Suprapubic skin (tissue), 4 donors: Measurements from ENCODE around the gene SLC38A9. TPM values are rescaled to one million over a fixed set of nuclear protein-coding genes. Genes with fewer than 3 reads are reported as not detected.

Source experiments
- DNase-seq, 2 donors: peaks; one replicate each; pipeline ENCODE4 v3.0.0-alpha.2; 2019; ENCODE audit warnings: low spot score in 2 of 2
- H3K27ac ChIP-seq: fragments of 200-600 bp; sonication (generic); one replicate; pipeline ENCODE4 v1.5.1; 2019
- H3K27me3 ChIP-seq: fragments of 200-600 bp; sonication (generic); one replicate; pipeline ENCODE4 v1.5.1; 2019
- H3K36me3 ChIP-seq: fragments of 200-600 bp; sonication (generic); one replicate; pipeline ENCODE4 v1.5.1; 2019
- H3K4me1 ChIP-seq: fragments of 200-600 bp; sonication (generic); one replicate; pipeline ENCODE4 v1.5.1; 2019
- H3K4me3 ChIP-seq: fragments of 200-600 bp; sonication (generic); one replicate; pipeline ENCODE4 v1.5.1; 2019; ENCODE audit warnings: mild to moderate bottlenecking
- H3K9me3 ChIP-seq: fragments of 200-600 bp; sonication (generic); one replicate; pipeline ENCODE4 v1.5.1; 2019
- CTCF ChIP-seq, 2 donors: fragments of 200-600 bp in 1 of 2; fragments of 450-650 bp in 1 of 2; sonication (generic) in 1 of 2; IDR thresholded peaks; one replicate each; pipeline ENCODE4 v1.5.1; 2016 to 2019; ENCODE audit warnings: antibody characterized with exemption in 2 of 2, mild to moderate bottlenecking in 1 of 2, moderate library complexity in 1 of 2
- EP300 ChIP-seq: sonication (generic); formaldehyde crosslinking; IDR thresholded peaks from one replicate; pipeline ENCODE4 v1.6.1; 2017; ENCODE audit warnings: antibody characterized with exemption
- POLR2A ChIP-seq, 2 donors: fragments of 450-650 bp; IDR thresholded peaks; one replicate each; pipeline ENCODE4 v1.6.1; 2017; ENCODE audit warnings: antibody characterized with exemption in 2 of 2, mild to moderate bottlenecking in 2 of 2, moderate library complexity in 2 of 2
- POLR2AphosphoS5 ChIP-seq, 3 donors: sonication (generic); formaldehyde crosslinking; IDR thresholded peaks; one replicate each; pipeline ENCODE4 v1.6.1; 2017; ENCODE audit warnings: antibody characterized with exemption in 3 of 3
- WGBS: methylation state at CpG from one replicate; pipeline ENCODE4 v1.1.5; 2018; 5-methylcytosine and 5-hydroxymethylcytosine counted together
- total RNA-seq, 4 donors: library from RNA; depleted of rRNA; stranded (reverse); fragments of >200 nt; gene quantifications; one replicate each; pipeline ENCODE4 v1.1.0, GENCODE V29; 2016

SLC38A9 gene
- total RNA-seq, 4 donors from 2014 or later, result 13.9 to 52.6 (median 19.7) TPM

DNA sequence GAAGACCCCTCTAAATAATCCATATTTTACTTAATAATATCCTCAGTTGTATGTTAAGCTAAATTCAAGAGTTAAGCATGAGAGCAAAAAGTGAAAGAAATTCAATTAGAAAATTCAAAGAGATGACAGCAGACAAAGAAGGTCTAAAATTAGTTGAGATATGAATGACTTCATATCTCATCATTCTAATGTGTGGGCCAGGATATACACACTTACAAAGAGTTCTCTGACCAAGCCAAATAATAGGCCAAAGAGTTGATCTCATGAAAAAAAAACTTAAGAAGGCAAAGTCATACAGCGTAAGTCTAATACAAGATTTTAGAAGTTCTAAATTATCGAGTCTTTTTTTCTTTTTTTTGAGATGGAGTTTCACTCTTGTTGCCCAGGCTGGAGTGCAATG is 89.7 kb downstream of the SLC38A9 start:
- Histone ChIP-seq H3K4me1 (no peaks in the 10 kb centered on the region), H3K36me3 (no peaks in the 10 kb centered on the region), H3K27me3 (no peaks in the 10 kb centered on the region), H3K27ac (no peak overlapping the region), H3K9me3 (no peaks in the 10 kb centered on the region), H3K4me3 (no peak overlapping the region)
- WGBS, result 70% methylated on average over 2 of the region's 2 CpGs
- no peak for DNase-seq
- TF ChIP-seq EP300 (no peak), POLR2AphosphoS5 (IDR thresholded peaks at IDR 0.05) (no peak), POLR2A (IDR thresholded peaks at IDR 0.05) (no peak), CTCF (IDR thresholded peaks at IDR 0.05) (no peak)

DNA sequence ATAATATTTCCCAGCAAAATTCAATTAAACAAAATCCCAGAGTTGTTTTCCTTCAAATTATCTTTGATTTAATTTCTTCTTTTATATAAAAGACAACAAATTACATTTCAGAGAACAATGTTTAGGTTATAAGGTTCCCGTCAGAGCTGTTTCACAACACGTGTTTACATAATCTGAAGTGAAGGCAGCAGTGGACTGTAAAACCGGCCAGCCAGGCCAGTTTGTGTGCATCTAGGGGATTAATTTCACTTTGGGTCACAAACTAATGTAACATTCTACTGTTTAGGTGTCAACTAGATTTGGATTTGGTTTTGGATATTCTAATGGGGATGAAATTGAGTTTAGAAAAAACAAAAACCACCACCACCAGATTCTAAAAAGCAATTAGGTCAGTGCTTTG is 90.9 kb downstream of the SLC38A9 start:
- Histone ChIP-seq H3K27me3 (no peaks in the 10 kb centered on the region), H3K4me1 (peaks cover under 1% of the 10 kb centered on the region), H3K9me3 (no peaks in the 10 kb centered on the region), H3K27ac (no peak overlapping the region), H3K36me3 (no peaks in the 10 kb centered on the region), H3K4me3 (no peak overlapping the region)
- WGBS, result 61% methylated on average over 3 of the region's 3 CpGs
- DNase-seq, result no peak
- no peak for TF ChIP-seq POLR2AphosphoS5 (IDR thresholded peaks at IDR 0.05)
- no peak for TF ChIP-seq POLR2A (IDR thresholded peaks at IDR 0.05)
- no peak for TF ChIP-seq EP300
- no peak for TF ChIP-seq CTCF (IDR thresholded peaks at IDR 0.05)

GRCh38 chr5:55620766-55621160 is 91.4 kb downstream of the SLC38A9 start:
- H3K27ac ChIP-seq, result no peak overlapping the region
- peaks cover 4% of the 10 kb centered on the region for H3K4me1 ChIP-seq
- no peak for DNase-seq
- no peaks in the 10 kb centered on the region for H3K36me3 ChIP-seq
- WGBS, result 91% methylated on average over 4 of the region's 4 CpGs
- H3K4me3 ChIP-seq, result no peak overlapping the region
- H3K27me3 ChIP-seq, result no peaks in the 10 kb centered on the region
- no peaks in the 10 kb centered on the region for H3K9me3 ChIP-seq
- TF ChIP-seq POLR2A (IDR thresholded peaks at IDR 0.05), result no peak
- TF ChIP-seq POLR2AphosphoS5 (IDR thresholded peaks at IDR 0.05), result no peak
- TF ChIP-seq CTCF (IDR thresholded peaks at IDR 0.05), result no peak
- TF ChIP-seq EP300, result no peak

DNA sequence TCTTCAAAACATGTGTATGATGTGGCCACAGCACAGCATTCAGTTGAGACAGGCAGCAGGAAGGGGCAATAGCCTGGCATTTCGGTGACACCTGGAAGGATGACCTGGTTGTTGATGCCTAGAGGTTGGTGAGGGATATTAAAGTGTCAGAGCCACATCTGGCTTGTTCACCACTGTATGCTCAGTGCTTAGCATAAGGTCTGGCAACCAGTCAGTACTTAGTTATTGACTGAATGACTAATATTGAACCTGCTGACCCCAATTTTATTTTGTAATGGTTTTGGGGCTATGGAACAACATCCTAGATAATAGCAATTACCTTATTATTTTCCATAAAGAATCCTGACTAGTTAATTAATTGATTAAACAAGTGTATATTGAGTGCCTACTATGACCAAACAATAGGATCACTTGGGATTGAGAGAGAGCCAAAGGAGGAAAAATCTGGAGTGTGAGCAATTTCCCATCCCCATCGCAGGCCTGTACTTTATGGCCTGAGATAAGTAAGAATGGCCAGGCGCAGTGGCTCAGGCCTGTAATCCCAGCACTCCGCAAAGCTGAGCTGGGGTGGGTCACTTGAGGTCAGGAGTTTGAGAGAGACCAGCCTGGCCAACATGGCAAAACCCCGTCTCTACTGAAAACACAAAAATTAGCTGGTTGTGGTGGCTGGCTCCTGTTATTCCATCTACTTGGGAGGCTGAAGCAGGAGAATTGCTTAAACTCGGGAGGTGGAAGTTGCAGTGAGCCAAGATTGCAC is 91.9 kb downstream of the SLC38A9 start:
- no peak for DNase-seq
- Histone ChIP-seq H3K27ac (no peak overlapping the region), H3K9me3 (no peaks in the 10 kb centered on the region), H3K4me1 (peaks cover 4% of the 10 kb centered on the region), H3K4me3 (no peak overlapping the region), H3K27me3 (no peaks in the 10 kb centered on the region), H3K36me3 (no peaks in the 10 kb centered on the region)
- TF ChIP-seq POLR2A (IDR thresholded peaks at IDR 0.05) (no peak), EP300 (no peak), POLR2AphosphoS5 (IDR thresholded peaks at IDR 0.05) (no peak), CTCF (IDR thresholded peaks at IDR 0.05) (no peak)
- 86% methylated on average over 6 of the region's 6 CpGs for WGBS

- no peak overlapping the region for H3K4me3 ChIP-seq
- DNase-seq, result no peak
- no peaks in the 10 kb centered on the region for H3K9me3 ChIP-seq
- H3K27me3 ChIP-seq, result no peaks in the 10 kb centered on the region
- H3K36me3 ChIP-seq, result no peaks in the 10 kb centered on the region
- H3K4me1 ChIP-seq, result peaks cover 4% of the 10 kb centered on the region
- 88% methylated on average over 5 of the region's 5 CpGs for WGBS
- no peak overlapping the region for H3K27ac ChIP-seq
- TF ChIP-seq POLR2A (IDR thresholded peaks at IDR 0.05), result no peak
- no peak for TF ChIP-seq POLR2AphosphoS5 (IDR thresholded peaks at IDR 0.05)
- no peak for TF ChIP-seq CTCF (IDR thresholded peaks at IDR 0.05)
- no peak for TF ChIP-seq EP300
These were observed 93.8 kb downstream of the SLC38A9 start for GRCh38 chr5:55618318-55618717.
